ENCODE measurements around the gene SPRYD7. TPM values are rescaled to one million over a fixed set of nuclear protein-coding genes. Genes with fewer than 3 reads are reported as not detected.
A peak's percentile ranks its signal among the peaks of the same experiment; 100 is the strongest.

The SPRYD7 gene
- total RNA-seq, 1 experiment from 2014 or later, result 6.2 TPM

DNA sequence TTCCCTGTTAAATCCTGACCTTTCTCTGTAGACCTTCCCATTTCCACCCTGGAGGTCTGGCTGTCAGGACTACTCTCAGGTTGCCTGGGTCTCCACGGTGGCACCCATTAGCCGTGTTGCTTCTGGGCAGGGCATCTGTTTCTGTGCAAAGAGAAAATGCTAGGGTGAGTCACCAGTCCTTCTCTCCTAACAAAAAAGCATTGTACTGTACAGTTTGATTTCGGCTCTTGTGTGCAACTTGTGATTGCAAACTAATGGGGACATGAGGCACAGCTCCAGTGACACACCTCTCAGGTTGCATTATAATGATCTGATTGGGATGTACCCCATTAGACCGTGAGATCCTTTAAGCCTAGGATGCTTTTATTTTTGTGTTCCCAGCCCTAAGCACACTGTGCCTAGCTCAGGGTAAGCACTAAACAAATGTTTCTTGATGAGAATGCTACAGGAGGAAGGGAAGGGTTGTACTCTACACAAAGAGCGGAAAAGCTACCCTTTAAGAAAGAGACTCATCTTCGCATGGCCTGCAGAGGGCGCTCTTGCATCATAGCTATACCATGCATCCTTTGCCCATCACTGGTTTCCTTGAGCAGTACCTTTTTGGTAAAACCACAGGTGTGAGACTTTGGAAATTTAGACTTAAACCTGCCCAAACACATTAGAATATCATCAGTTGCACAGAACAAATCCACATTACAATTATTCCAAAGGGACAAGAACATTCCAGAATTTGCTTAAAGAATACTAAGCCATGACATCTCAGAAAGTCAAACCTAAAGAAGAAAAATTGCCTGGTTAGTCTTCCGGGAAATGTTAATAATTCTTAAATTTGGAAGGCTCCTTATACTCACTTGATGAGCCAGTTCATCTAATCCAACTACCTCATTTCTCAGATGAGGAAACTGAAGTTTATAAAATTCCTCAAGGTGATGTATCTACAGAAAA, 40.4 kb upstream of the SPRYD7 start:
- no TSS peak for BruUV-seq (replicated peaks)
- TF ChIP-seq, protein P1, sequence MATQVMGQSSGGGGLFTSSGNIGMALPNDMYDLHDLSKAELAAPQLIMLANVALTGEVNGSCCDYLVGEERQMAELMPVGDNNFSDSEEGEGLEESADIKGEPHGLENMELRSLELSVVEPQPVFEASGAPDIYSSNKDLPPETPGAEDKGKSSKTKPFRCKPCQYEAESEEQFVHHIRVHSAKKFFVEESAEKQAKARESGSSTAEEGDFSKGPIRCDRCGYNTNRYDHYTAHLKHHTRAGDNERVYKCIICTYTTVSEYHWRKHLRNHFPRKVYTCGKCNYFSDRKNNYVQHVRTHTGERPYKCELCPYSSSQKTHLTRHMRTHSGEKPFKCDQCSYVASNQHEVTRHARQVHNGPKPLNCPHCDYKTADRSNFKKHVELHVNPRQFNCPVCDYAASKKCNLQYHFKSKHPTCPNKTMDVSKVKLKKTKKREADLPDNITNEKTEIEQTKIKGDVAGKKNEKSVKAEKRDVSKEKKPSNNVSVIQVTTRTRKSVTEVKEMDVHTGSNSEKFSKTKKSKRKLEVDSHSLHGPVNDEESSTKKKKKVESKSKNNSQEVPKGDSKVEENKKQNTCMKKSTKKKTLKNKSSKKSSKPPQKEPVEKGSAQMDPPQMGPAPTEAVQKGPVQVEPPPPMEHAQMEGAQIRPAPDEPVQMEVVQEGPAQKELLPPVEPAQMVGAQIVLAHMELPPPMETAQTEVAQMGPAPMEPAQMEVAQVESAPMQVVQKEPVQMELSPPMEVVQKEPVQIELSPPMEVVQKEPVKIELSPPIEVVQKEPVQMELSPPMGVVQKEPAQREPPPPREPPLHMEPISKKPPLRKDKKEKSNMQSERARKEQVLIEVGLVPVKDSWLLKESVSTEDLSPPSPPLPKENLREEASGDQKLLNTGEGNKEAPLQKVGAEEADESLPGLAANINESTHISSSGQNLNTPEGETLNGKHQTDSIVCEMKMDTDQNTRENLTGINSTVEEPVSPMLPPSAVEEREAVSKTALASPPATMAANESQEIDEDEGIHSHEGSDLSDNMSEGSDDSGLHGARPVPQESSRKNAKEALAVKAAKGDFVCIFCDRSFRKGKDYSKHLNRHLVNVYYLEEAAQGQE (IDR thresholded peaks at IDR 0.05; ENCODE audit: insufficient read depth in 1 of 2, low read depth in 2 of 2, low read length in 1 of 2), result no peak
- TF ChIP-seq, protein P2, sequence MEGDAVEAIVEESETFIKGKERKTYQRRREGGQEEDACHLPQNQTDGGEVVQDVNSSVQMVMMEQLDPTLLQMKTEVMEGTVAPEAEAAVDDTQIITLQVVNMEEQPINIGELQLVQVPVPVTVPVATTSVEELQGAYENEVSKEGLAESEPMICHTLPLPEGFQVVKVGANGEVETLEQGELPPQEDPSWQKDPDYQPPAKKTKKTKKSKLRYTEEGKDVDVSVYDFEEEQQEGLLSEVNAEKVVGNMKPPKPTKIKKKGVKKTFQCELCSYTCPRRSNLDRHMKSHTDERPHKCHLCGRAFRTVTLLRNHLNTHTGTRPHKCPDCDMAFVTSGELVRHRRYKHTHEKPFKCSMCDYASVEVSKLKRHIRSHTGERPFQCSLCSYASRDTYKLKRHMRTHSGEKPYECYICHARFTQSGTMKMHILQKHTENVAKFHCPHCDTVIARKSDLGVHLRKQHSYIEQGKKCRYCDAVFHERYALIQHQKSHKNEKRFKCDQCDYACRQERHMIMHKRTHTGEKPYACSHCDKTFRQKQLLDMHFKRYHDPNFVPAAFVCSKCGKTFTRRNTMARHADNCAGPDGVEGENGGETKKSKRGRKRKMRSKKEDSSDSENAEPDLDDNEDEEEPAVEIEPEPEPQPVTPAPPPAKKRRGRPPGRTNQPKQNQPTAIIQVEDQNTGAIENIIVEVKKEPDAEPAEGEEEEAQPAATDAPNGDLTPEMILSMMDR (IDR thresholded peaks at IDR 0.05), result peak; percentile 85
- in situ Hi-C loops (cut with HindIII; ENCODE audit: low pct_unique_long_range_greater_than_20kb, low sequenced_read_pairs) (no loop called here), intact Hi-C loops (cut with micrococcal nuclease; ENCODE audit: unreplicated experiment) (loop anchor here (5.0 kb wide), 1 partner anchor 826 kb away; no protein-coding TSS in a partner anchor)
- H3K36me3 ChIP-seq (ENCODE audit: control insufficient read depth, insufficient read depth, low read length), result no peaks in the 10 kb centered on the region
- H3K4me1 ChIP-seq (ENCODE audit: control insufficient read depth, insufficient read depth, low read length), result no peaks in the 10 kb centered on the region
- H3K27me3 ChIP-seq (ENCODE audit: control insufficient read depth, insufficient read depth, low read length), result no peaks in the 10 kb centered on the region
- no peaks in the 10 kb centered on the region for H3K9me3 ChIP-seq (ENCODE audit: control insufficient read depth, insufficient read depth, low read depth, low read length)
- DNase-seq (ENCODE audit: low read depth, low spot score) (peak; percentile 59), ATAC-seq (peak; percentile 90)
- POLR2A ChIA-PET, result no interaction called here
- no peak overlapping the region for H3K27ac ChIP-seq (ENCODE audit: low read length)
- CTCF ChIA-PET, result interaction anchor here (0.6 to 1.0 kb wide), 3 partner anchors 9 to 830 kb away, joined by 3 to 8 read pairs (median 3); no protein-coding TSS in a partner anchor
- H3K4me3 ChIP-seq (ENCODE audit: low read depth in 2 of 2, low read length in 2 of 2), result no peak overlapping the region

DNA sequence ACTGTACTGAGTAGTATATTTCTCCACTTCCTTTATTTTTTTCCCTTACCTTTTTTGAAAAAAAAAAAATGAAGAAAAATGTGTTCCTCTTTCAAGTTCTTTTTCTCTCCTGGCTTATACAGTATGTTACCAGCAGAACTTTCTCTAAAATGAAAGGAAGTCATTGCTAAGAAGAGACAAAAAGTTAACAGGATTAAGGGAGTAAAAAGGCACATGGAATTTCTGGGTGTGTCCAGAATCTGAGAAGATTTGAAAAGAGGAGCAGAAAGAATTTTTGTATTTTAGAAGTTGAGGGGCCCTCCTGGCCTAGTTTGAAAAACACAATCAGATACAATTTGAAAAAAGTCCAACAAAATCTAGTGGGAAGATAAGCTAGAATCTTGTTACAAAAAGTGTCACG, 39.7 kb upstream of the SPRYD7 start:
- H3K9me3 ChIP-seq (ENCODE audit: control insufficient read depth, insufficient read depth, low read depth, low read length), result no peaks in the 10 kb centered on the region
- ChIA-PET CTCF (interaction anchor here (0.6 kb wide), 1 partner anchor 830 kb away, joined by 3 read pairs; no protein-coding TSS in a partner anchor), POLR2A (no interaction called here)
- TF ChIP-seq, protein P1 (IDR thresholded peaks at IDR 0.05; ENCODE audit: insufficient read depth in 1 of 2, low read depth in 2 of 2, low read length in 1 of 2), result no peak
- no peak for TF ChIP-seq POLR2AphosphoS5 (IDR thresholded peaks at IDR 0.05; ENCODE audit: low read depth, low read length)
- no peak for TF ChIP-seq SIN3A (IDR thresholded peaks at IDR 0.05; ENCODE audit: borderline replicate concordance, insufficient read depth, low read depth, low read length)
- TF ChIP-seq, protein P2 (IDR thresholded peaks at IDR 0.05), result no peak
- no peak for TF ChIP-seq TCF7L2 (IDR thresholded peaks at IDR 0.05; ENCODE audit: low read depth, low read length)
- DNase-seq (ENCODE audit: low read depth, low spot score), result no peak
- H3K27ac ChIP-seq (ENCODE audit: low read length), result no peak overlapping the region
- ATAC-seq, result no peak
- no peaks in the 10 kb centered on the region for H3K36me3 ChIP-seq (ENCODE audit: control insufficient read depth, insufficient read depth, low read length)
- H3K27me3 ChIP-seq (ENCODE audit: control insufficient read depth, insufficient read depth, low read length), result no peaks in the 10 kb centered on the region
- no peak overlapping the region for H3K4me3 ChIP-seq (ENCODE audit: low read depth in 2 of 2, low read length in 2 of 2)
- no TSS peak for BruUV-seq (replicated peaks)
- in situ Hi-C loops (cut with HindIII; ENCODE audit: low pct_unique_long_range_greater_than_20kb, low sequenced_read_pairs), result no loop called here
- intact Hi-C loops (cut with micrococcal nuclease; ENCODE audit: unreplicated experiment), result loop anchor here (5.0 kb wide), 1 partner anchor 826 kb away; no protein-coding TSS in a partner anchor
- no peaks in the 10 kb centered on the region for H3K4me1 ChIP-seq (ENCODE audit: control insufficient read depth, insufficient read depth, low read length)

Measured in Panc1 (cell line).